Immature natural killer cell (primary cell): ENCODE data around the gene PBX2. TPM values are rescaled to one million over a fixed set of nuclear protein-coding genes. Genes with fewer than 3 reads are reported as not detected.
"Not testable (repeated sequence)": the region's sequence is repeated elsewhere in the genome, so short reads cannot be mapped to it uniquely, and the experiment has no call there.

Experiments
- DNase-seq, 3 donors: peaks; one replicate each; pipeline ENCODE4 v3.0.0; 2022; ENCODE audit warnings: mixed read lengths in 1 of 3
- H3K27ac Mint-ChIP-seq, 6 donors: one replicate each; pipeline ENCODE4 v1.8.0; 2020; ENCODE audit warnings: mixed read lengths in 6 of 6, mild to moderate bottlenecking in 5 of 6, inconsistent platforms in 4 of 6, moderate library complexity in 3 of 6
- H3K27me3 Mint-ChIP-seq, 3 donors: one replicate each; pipeline ENCODE4 v1.8.0; 2020 to 2021; ENCODE audit warnings: low read depth in 3 of 3, mild to moderate bottlenecking in 3 of 3, mixed read lengths in 3 of 3, moderate library complexity in 3 of 3, inconsistent platforms in 1 of 3
- H3K36me3 Mint-ChIP-seq, 3 donors: one replicate each; pipeline ENCODE4 v1.8.0; 2020; ENCODE audit warnings: mixed read lengths in 3 of 3, inconsistent platforms in 2 of 3, mild to moderate bottlenecking in 2 of 3
- H3K4me1 Mint-ChIP-seq, 2 donors: one replicate each; pipeline ENCODE4 v1.8.0; 2020; ENCODE audit warnings: inconsistent platforms in 2 of 2, mild to moderate bottlenecking in 2 of 2, mixed read lengths in 2 of 2, moderate library complexity in 1 of 2
- H3K4me3 Mint-ChIP-seq, 5 donors: one replicate each; pipeline ENCODE4 v1.8.0; 2020; ENCODE audit warnings: mild to moderate bottlenecking in 5 of 5, mixed read lengths in 5 of 5, inconsistent platforms in 3 of 5, moderate library complexity in 3 of 5
- H3K9me3 Mint-ChIP-seq, 6 donors: one replicate each; pipeline ENCODE4 v1.8.0; 2020; ENCODE audit warnings: mild to moderate bottlenecking in 6 of 6, mixed read lengths in 6 of 6, inconsistent platforms in 4 of 6, moderate library complexity in 3 of 6
- polyA plus RNA-seq, 3 donors: library from polyadenylated mRNA; unstranded; fragments of 300-500 nt; fragmentation: Illumina TruSeq; gene quantifications; one replicate each; pipeline ENCODE4 v1.2.3, GENCODE V29; 2021

Gene PBX2
- polyA plus RNA-seq, 3 donors from 2014 or later: 0.31 to 2.4 (median 1.6) TPM

DNA sequence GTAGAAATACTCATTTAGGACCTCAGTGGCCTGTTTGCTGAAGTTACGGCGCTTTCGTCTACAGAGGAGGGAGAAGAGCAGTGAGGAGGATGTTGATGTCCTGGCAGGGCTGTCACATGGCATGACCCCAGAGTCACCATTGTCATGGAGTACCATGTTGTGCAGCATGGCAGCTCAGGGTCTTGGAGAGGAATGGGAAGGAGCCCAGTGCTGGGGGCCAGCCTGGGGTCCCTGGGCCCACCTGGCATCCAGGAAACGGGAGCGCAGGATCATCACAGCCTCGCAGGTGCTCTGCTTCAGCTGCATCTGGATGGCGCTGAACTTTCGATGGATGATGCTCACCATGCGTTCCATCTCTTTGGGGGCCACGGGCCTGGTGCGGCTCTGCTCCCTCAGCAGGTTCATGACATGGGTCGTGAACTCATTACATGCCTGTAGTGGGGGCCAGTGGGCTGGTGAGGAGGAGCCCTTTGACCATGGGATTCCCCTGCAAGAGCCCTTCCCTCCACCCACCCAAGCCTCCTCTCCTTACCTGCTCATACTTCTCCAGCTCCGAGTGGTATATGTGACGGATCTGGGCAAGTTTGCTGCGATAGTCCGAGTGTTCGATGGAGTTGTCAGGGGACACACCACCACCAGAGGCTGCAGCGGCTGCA, 2.1 kb downstream of the PBX2 start:
- H3K9me3 Mint-ChIP-seq, DNase-seq: not testable (repeated sequence)
- H3K36me3 Mint-ChIP-seq: peaks cover 5 to 24% (median 11%) of the 10 kb centered on the region in 3 donors
- H3K4me3 Mint-ChIP-seq: peak overlapping the region; percentile 38 to 93 (median 48)
- H3K4me1 Mint-ChIP-seq: peaks cover 53 to 57% of the 10 kb centered on the region in 2 donors
- H3K27ac Mint-ChIP-seq: peak overlapping the region; percentile 77 to 100 (median 88)
- peaks cover 6 to 21% (median 20%) of the 10 kb centered on the region in 3 donors for H3K27me3 Mint-ChIP-seq

- DNase-seq: no peak
- peaks cover 6 to 17% (median 16%) of the 10 kb centered on the region in 3 donors for H3K27me3 Mint-ChIP-seq
- H3K4me3 Mint-ChIP-seq: peak overlapping the region; percentile 38 to 58 (median 49)
- peaks cover 5 to 24% (median 11%) of the 10 kb centered on the region in 3 donors for H3K36me3 Mint-ChIP-seq
- peaks cover 48 to 52% of the 10 kb centered on the region in 2 donors for H3K4me1 Mint-ChIP-seq
- H3K27ac Mint-ChIP-seq: peak overlapping the region; percentile 64 to 85 (median 80)
- H3K9me3 Mint-ChIP-seq: no peaks in the 10 kb centered on the region
Observed at GRCh38 chr6:32187009-32187709, 2.8 kb downstream of the PBX2 start.

- Mint-ChIP-seq H3K4me3 (peak overlapping the region in 4 of 5 donors; percentile 19 to 55 (median 38)), H3K27ac (peak overlapping the region; percentile 64 to 85 (median 82)), H3K36me3 (peaks cover 5 to 24% (median 11%) of the 10 kb centered on the region in 3 donors), H3K4me1 (peaks cover 43 to 45% of the 10 kb centered on the region in 2 donors), H3K27me3 (peaks cover 6 to 14% (median 12%) of the 10 kb centered on the region in 3 donors)
- H3K9me3 Mint-ChIP-seq, DNase-seq: not testable (repeated sequence)
Observed at GRCh38 chr6:32186151-32186840, 3.7 kb downstream of the PBX2 start.

GRCh38 chr6:32185681-32186131, 4.3 kb downstream of the PBX2 start:
- H3K27me3 Mint-ChIP-seq: peaks cover 4 to 12% (median 11%) of the 10 kb centered on the region in 3 donors
- H3K9me3 Mint-ChIP-seq, H3K4me3 Mint-ChIP-seq: not testable (repeated sequence)
- peak overlapping the region in 4 of 6 donors; percentile 79 to 85 (median 85) for H3K27ac Mint-ChIP-seq
- peak in 1 of 3 donors; percentile 14 for DNase-seq
- H3K36me3 Mint-ChIP-seq: peaks cover 7 to 27% (median 11%) of the 10 kb centered on the region in 3 donors
- peaks cover 39 to 42% of the 10 kb centered on the region in 2 donors for H3K4me1 Mint-ChIP-seq

GRCh38 chr6:32184084-32184640, 5.8 kb downstream of the PBX2 start, which contains the start of gene AGER:
Gene AGER, minus strand, starts transcription at chr6:32184253. Its CDS starts 31 bp downstream, at chr6:32184222.
- H3K9me3 Mint-ChIP-seq: no peaks in the 10 kb centered on the region
- H3K27ac Mint-ChIP-seq: peak within 1 kb of the TSS in 3 of 6 donors; percentile 31 to 35 (median 34)
- peaks cover 0 to 6% (median 4%) of the 10 kb centered on the region in 3 donors for H3K27me3 Mint-ChIP-seq
- H3K4me1 Mint-ChIP-seq: peaks cover 45% of the 10 kb centered on the region in 2 donors
- H3K36me3 Mint-ChIP-seq: peaks cover 9 to 34% (median 17%) of the 10 kb centered on the region in 3 donors
- no peak within 1 kb of the TSS for H3K4me3 Mint-ChIP-seq
- DNase-seq: no peak

- no peaks in the 10 kb centered on the region for H3K9me3 Mint-ChIP-seq
- no peak for DNase-seq
- H3K27me3 Mint-ChIP-seq: peaks cover 0 to 5% (median 0%) of the 10 kb centered on the region in 3 donors
- peaks cover 9 to 30% (median 17%) of the 10 kb centered on the region in 3 donors for H3K36me3 Mint-ChIP-seq
- peaks cover 45% of the 10 kb centered on the region in 2 donors for H3K4me1 Mint-ChIP-seq
- peak overlapping the region in 1 of 6 donors; percentile 35 for H3K27ac Mint-ChIP-seq
- H3K4me3 Mint-ChIP-seq: no peak overlapping the region
Observed at GRCh38 chr6:32183483-32184083, 6.4 kb downstream of the PBX2 start.

- peaks cover 2 to 8% (median 3%) of the 10 kb centered on the region in 3 donors for H3K27me3 Mint-ChIP-seq
- DNase-seq: no peak
- H3K36me3 Mint-ChIP-seq: peaks cover 9 to 30% (median 17%) of the 10 kb centered on the region in 3 donors
- no peaks in the 10 kb centered on the region for H3K9me3 Mint-ChIP-seq
- H3K4me3 Mint-ChIP-seq: no peak overlapping the region
- H3K27ac Mint-ChIP-seq: peak overlapping the region in 2 of 6 donors; percentile 24 to 35
- H3K4me1 Mint-ChIP-seq: peaks cover 44 to 45% of the 10 kb centered on the region in 2 donors
Observed at GRCh38 chr6:32183030-32183429, 7.0 kb downstream of the PBX2 start.

DNA sequence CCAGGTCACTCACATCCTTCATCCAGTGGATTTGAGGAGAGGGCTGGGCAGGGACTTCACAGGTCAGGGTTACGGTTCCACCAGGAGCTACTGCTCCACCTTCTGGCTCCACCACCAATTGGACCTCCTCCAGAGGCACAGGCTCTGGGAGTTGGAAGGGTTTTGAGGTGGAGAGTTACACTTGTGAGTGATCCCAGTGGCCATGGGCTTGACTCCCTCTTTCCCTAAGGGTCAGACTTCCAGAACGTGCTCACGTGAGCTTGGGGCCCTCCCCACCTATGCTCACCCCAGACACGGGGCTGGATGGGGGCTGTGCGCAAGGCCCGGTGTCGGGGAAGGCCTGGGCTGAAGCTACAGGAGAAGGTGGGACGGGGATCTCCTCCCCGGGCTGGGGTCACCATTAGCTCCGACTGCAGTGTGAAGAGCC, 7.4 kb downstream of the PBX2 start:
- peaks cover 44 to 48% of the 10 kb centered on the region in 2 donors for H3K4me1 Mint-ChIP-seq
- peaks cover 5 to 13% (median 8%) of the 10 kb centered on the region in 3 donors for H3K27me3 Mint-ChIP-seq
- H3K4me3 Mint-ChIP-seq: no peak overlapping the region
- peaks cover 9 to 28% (median 17%) of the 10 kb centered on the region in 3 donors for H3K36me3 Mint-ChIP-seq
- no peaks in the 10 kb centered on the region for H3K9me3 Mint-ChIP-seq
- peak overlapping the region in 1 of 6 donors; percentile 24 for H3K27ac Mint-ChIP-seq
- no peak for DNase-seq

DNA sequence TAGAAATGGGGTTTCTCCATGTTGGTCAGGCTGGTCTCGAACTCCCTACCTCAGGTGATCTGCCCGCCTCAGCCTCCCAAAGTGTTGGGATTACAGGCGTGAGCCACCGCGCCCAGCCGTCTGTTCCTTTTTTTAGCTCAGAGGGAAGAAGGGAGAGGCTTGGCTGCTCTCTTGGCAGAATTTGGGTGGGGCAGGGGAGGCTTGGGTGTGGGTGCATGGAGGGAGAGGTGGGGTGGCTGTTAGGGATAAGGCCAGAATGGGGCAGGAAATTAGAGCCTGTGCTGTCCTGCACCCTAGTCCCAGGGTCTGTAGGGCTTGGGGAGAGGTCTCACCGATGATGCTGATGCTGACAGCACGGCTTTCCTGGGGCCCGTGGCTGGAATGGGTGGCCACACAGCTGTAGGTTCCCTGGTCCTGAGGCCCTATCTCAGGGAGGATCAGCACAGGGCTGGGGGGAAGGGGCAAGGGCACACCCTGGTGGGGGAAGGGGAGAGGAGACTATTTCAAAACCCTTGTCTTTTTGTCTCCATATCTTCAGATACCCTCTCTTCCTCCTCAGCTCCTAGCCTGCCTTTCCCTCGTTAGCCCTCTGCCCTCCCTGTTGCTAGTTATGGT, 8.0 kb downstream of the PBX2 start:
- no peaks in the 10 kb centered on the region for H3K9me3 Mint-ChIP-seq
- H3K27ac Mint-ChIP-seq: peak overlapping the region in 1 of 6 donors; percentile 75
- H3K4me1 Mint-ChIP-seq: peaks cover 44 to 48% of the 10 kb centered on the region in 2 donors
- no peak overlapping the region for H3K4me3 Mint-ChIP-seq
- peaks cover 7 to 15% (median 8%) of the 10 kb centered on the region in 3 donors for H3K27me3 Mint-ChIP-seq
- no peak for DNase-seq
- peaks cover 9 to 22% (median 17%) of the 10 kb centered on the region in 3 donors for H3K36me3 Mint-ChIP-seq

GRCh38 chr6:32181148-32181702, 8.8 kb downstream of the PBX2 start:
- H3K27ac Mint-ChIP-seq: peak overlapping the region in 5 of 6 donors; percentile 28 to 100 (median 51)
- H3K27me3 Mint-ChIP-seq: peaks cover 8 to 11% (median 9%) of the 10 kb centered on the region in 3 donors
- no peaks in the 10 kb centered on the region for H3K9me3 Mint-ChIP-seq
- H3K4me1 Mint-ChIP-seq: peaks cover 45 to 48% of the 10 kb centered on the region in 2 donors
- H3K4me3 Mint-ChIP-seq: no peak overlapping the region
- no peak for DNase-seq
- H3K36me3 Mint-ChIP-seq: peaks cover 4 to 14% (median 11%) of the 10 kb centered on the region in 3 donors

DNA sequence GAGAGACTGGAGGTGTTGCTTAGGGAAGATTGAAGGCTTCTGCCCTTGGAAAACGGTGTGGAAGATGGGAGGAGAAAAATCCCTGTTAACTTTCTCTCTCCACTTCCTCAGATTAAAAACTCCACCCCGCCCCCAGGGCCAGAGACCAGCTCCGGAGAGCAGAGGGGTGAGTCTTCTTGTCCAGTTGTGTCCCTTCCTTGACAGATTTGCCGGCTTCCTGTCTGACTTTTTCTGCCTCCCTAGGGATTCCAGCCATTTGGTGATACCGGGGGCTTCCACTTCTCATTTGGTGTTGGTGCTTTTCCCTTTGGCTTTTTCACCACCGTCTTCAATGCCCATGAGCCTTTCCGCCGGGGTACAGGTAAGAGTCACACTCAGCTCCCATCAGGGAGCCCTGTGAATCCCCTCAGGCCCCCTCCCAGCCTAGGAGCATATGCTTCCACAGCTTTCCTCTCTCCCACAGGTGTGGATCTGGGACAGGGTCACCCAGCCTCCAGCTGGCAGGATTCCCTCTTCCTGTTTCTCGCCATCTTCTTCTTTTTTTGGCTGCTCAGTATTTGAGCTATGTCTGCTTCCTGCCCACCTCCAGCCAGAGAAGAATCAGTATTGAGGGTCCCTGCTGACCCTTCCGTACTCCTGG, 10.1 kb downstream of the PBX2 start:
- H3K27me3 Mint-ChIP-seq: peaks cover 8 to 11% (median 9%) of the 10 kb centered on the region in 3 donors
- no peaks in the 10 kb centered on the region for H3K9me3 Mint-ChIP-seq
- no peak for DNase-seq
- H3K27ac Mint-ChIP-seq: peak overlapping the region in 5 of 6 donors; percentile 69 to 100 (median 99)
- peaks cover 4 to 10% (median 6%) of the 10 kb centered on the region in 3 donors for H3K36me3 Mint-ChIP-seq
- H3K4me3 Mint-ChIP-seq: peak overlapping the region in 4 of 5 donors; percentile 44 to 91 (median 65)
- H3K4me1 Mint-ChIP-seq: peaks cover 52 to 55% of the 10 kb centered on the region in 2 donors
